Left ventricle myocardium inferior (tissue), 1 donor: ENCODE measurements around the gene CORO2B. TPM values are rescaled to one million over a fixed set of nuclear protein-coding genes. Genes with fewer than 3 reads are reported as not detected.
A peak's percentile ranks its signal among the peaks of the same experiment; 100 is the strongest.

Experiments
- DNase-seq: peaks from one replicate; pipeline ENCODE4 v3.0.0-alpha.2; 2020
- H3K27ac ChIP-seq: fragments of 200-600 bp; replicated peaks from 2 replicates; pipeline ENCODE4 v1.8.0; 2021
- H3K27me3 ChIP-seq: fragments of 200-600 bp; 2 replicates; pipeline ENCODE4 v1.8.0; 2021; ENCODE audit warnings: low read depth
- H3K36me3 ChIP-seq: fragments of 200-600 bp; 2 replicates; pipeline ENCODE4 v1.8.0; 2021
- H3K4me1 ChIP-seq: fragments of 200-600 bp; 2 replicates; pipeline ENCODE4 v1.8.0; 2021
- H3K4me3 ChIP-seq: fragments of 200-600 bp; 2 replicates; pipeline ENCODE4 v1.8.0; 2021; ENCODE audit warnings: mild to moderate bottlenecking, moderate library complexity
- H3K9me3 ChIP-seq: fragments of 200-600 bp; replicated peaks from 2 replicates; pipeline ENCODE4 v1.8.0; 2021
- CTCF ChIP-seq: fragments of 200-600 bp; IDR thresholded peaks from 2 replicates; pipeline ENCODE4 v1.8.0; 2021; ENCODE audit warnings: antibody characterized with exemption, mild to moderate bottlenecking, borderline replicate concordance
- intact Hi-C: fragments of 100-400 bp; cut with micrococcal nuclease; formaldehyde crosslinking; loops from one replicate; pipeline ENCODE4 v1.11.0; 2022
- total RNA-seq: library from RNA; stranded (reverse); fragmentation: NEBNext Ultra II Directional; extraction: Animal tissue kit (Norgen Biotek cat#: 25700); gene quantifications from one replicate; pipeline ENCODE4 v1.2.1, GENCODE V29; 2021
- donor health status: DM: no; HTN: yes; CAD: no; lungs with severe emphysema.

CORO2B gene
- total RNA-seq, 1 donor from 2014 or later, result 5.0 TPM

- H3K4me3 ChIP-seq, result no peak overlapping the region
- DNase-seq, result no peak
- no peaks in the 10 kb centered on the region for H3K36me3 ChIP-seq
- no peak overlapping the region for H3K27ac ChIP-seq
- H3K9me3 ChIP-seq, result no peaks in the 10 kb centered on the region
- no peak for TF ChIP-seq CTCF
- no peaks in the 10 kb centered on the region for H3K27me3 ChIP-seq
- peaks cover 21% of the 10 kb centered on the region for H3K4me1 ChIP-seq
- intact Hi-C loops, result loop anchor here (5.0 kb wide), 1 partner anchor 98 kb away; no protein-coding TSS in a partner anchor
These were observed 4.2 kb upstream of the CORO2B start for GRCh38 chr15:68574629-68575028.

- Histone ChIP-seq H3K9me3 (no peaks in the 10 kb centered on the region), H3K4me3 (no peak overlapping the region), H3K36me3 (no peaks in the 10 kb centered on the region), H3K4me1 (peaks cover 34% of the 10 kb centered on the region), H3K27ac (no peak overlapping the region), H3K27me3 (no peaks in the 10 kb centered on the region)
- DNase-seq, result no peak
- TF ChIP-seq CTCF, result no peak
- intact Hi-C loops, result loop anchor here (5.0 kb wide), 1 partner anchor 96 kb away; no protein-coding TSS in a partner anchor
These were observed 2.4 kb upstream of the CORO2B start for GRCh38 chr15:68576235-68576892.

GRCh38 chr15:68578175-68578979 lies 416 bp upstream of the CORO2B start:
- Histone ChIP-seq H3K27me3 (no peaks in the 10 kb centered on the region), H3K27ac (peak overlapping the region; percentile 91), H3K4me3 (peak overlapping the region; percentile 83), H3K9me3 (no peaks in the 10 kb centered on the region), H3K36me3 (no peaks in the 10 kb centered on the region), H3K4me1 (peaks cover 53% of the 10 kb centered on the region)
- peak; percentile 76 for TF ChIP-seq CTCF
- peak; percentile 82 for DNase-seq
- intact Hi-C loops, result loop anchor here (5.0 kb wide), 1 partner anchor 94 kb away; no protein-coding TSS in a partner anchor

GRCh38 chr15:68580026-68580882 lies 1.5 kb downstream of the CORO2B start:
- no peak for TF ChIP-seq CTCF
- peak; percentile 54 for DNase-seq
- no peaks in the 10 kb centered on the region for H3K27me3 ChIP-seq
- peak overlapping the region; percentile 91 for H3K27ac ChIP-seq
- intact Hi-C loops, result no loop called here
- no peaks in the 10 kb centered on the region for H3K36me3 ChIP-seq
- H3K4me1 ChIP-seq, result peaks cover 72% of the 10 kb centered on the region
- no peaks in the 10 kb centered on the region for H3K9me3 ChIP-seq
- peak overlapping the region; percentile 83 for H3K4me3 ChIP-seq

- intact Hi-C loops, result no loop called here
- no peak for DNase-seq
- Histone ChIP-seq H3K27ac (peak overlapping the region; percentile 91), H3K4me3 (peak overlapping the region; percentile 83), H3K36me3 (no peaks in the 10 kb centered on the region), H3K9me3 (no peaks in the 10 kb centered on the region), H3K4me1 (peaks cover 78% of the 10 kb centered on the region), H3K27me3 (no peaks in the 10 kb centered on the region)
- no peak for TF ChIP-seq CTCF
These were observed 2.0 kb downstream of the CORO2B start for GRCh38 chr15:68580883-68581155.
